GM23248 (cell line): ENCODE results near the gene OGFRL1. TPM values are rescaled to one million over a fixed set of nuclear protein-coding genes. Genes with fewer than 3 reads are reported as not detected.

Source experiments
- DNase-seq: peaks from one replicate; pipeline ENCODE4 v3.0.0-alpha.2; 2015
- H2AFZ ChIP-seq: fragments of 200-600 bp; sonication (generic); 2 replicates; pipeline ENCODE4 v1.6.1; 2016; ENCODE audit warnings: antibody characterized with exemption
- H3F3A ChIP-seq: fragments of 200-600 bp; sonication (generic); 2 replicates; pipeline ENCODE4 v1.6.1; 2016; ENCODE audit warnings: mild to moderate bottlenecking, antibody characterized with exemption, mixed run types; ENCODE audit not compliant: insufficient read depth
- H3K27ac ChIP-seq: fragments of 200-600 bp; sonication (generic); 2 replicates; pipeline ENCODE4 v1.5.1; 2016; ENCODE audit warnings: mild to moderate bottlenecking
- H3K27me3 ChIP-seq: fragments of 200-600 bp; sonication (generic); replicated peaks from 2 replicates; pipeline ENCODE4 v1.6.1; 2016; ENCODE audit warnings: mild to moderate bottlenecking; ENCODE audit not compliant: insufficient read depth
- H3K36me3 ChIP-seq: fragments of 200-600 bp; sonication (generic); 2 replicates; pipeline ENCODE4 v1.6.1; 2016; ENCODE audit warnings: low read depth, mild to moderate bottlenecking
- H3K4me1 ChIP-seq: fragments of 200-600 bp; sonication (generic); 2 replicates; pipeline ENCODE4 v1.6.1; 2016; ENCODE audit warnings: mild to moderate bottlenecking; ENCODE audit not compliant: insufficient read depth
- H3K4me2 ChIP-seq: fragments of 200-600 bp; sonication (generic); one replicate; pipeline ENCODE4 v1.6.1; 2016; ENCODE audit warnings: mild to moderate bottlenecking; ENCODE audit not compliant: unreplicated experiment
- H3K4me3 ChIP-seq: fragments of 200-600 bp; sonication (generic); 2 replicates; pipeline ENCODE4 v1.5.1; 2016; ENCODE audit warnings: mild to moderate bottlenecking
- H3K79me2 ChIP-seq: fragments of 200-600 bp; sonication (generic); 2 replicates; pipeline ENCODE4 v1.6.1; 2016; ENCODE audit warnings: mild to moderate bottlenecking; ENCODE audit not compliant: insufficient read depth
- H3K9ac ChIP-seq: fragments of 200-600 bp; sonication (generic); 2 replicates; pipeline ENCODE4 v1.6.1; 2016; ENCODE audit warnings: mild to moderate bottlenecking
- H3K9me2 ChIP-seq: fragments of 200-600 bp; sonication (generic); 2 replicates; pipeline ENCODE4 v1.6.1; 2016; ENCODE audit warnings: mixed run types, mild to moderate bottlenecking, moderate library complexity; ENCODE audit not compliant: insufficient read depth
- H3K9me3 ChIP-seq: fragments of 200-600 bp; sonication (generic); one replicate; pipeline ENCODE4 v1.6.1; 2017; ENCODE audit warnings: low read depth
- H4K20me1 ChIP-seq: fragments of 200-600 bp; sonication (generic); 2 replicates; pipeline ENCODE4 v1.6.0; 2016; ENCODE audit not compliant: insufficient read depth
- EZH2 ChIP-seq: fragments of 200-600 bp; sonication (generic); IDR thresholded peaks from 2 replicates; pipeline ENCODE4 v1.6.1; 2018; ENCODE audit warnings: antibody characterized with exemption, mild to moderate bottlenecking; ENCODE audit not compliant: insufficient read depth, poor library complexity, severe bottlenecking
- EZH2phosphoT487 ChIP-seq: fragments of 200-600 bp; sonication (generic); IDR thresholded peaks from 2 replicates; pipeline ENCODE4 v1.6.1; 2018; ENCODE audit warnings: antibody characterized with exemption, moderate library complexity, mild to moderate bottlenecking, low read depth; ENCODE audit not compliant: insufficient read depth
- WGBS, 2 experiments: methylation state at CpG; one replicate each; pipeline ENCODE4 v1.1.6; 2015 to 2017; ENCODE audit warnings: low lambda C conversion rate in 2 of 2, low coverage in 1 of 2; ENCODE audit errors: missing lambda C conversion rate in 2 of 2; 5-methylcytosine and 5-hydroxymethylcytosine counted together
- in situ Hi-C: fragments of 300-500 bp; cut with MboI; formaldehyde crosslinking; loops from 2 replicates; pipeline ENCODE4 v1.15.0; 2020
- polyA plus RNA-seq: library from polyadenylated mRNA; unstranded; fragments of >200 nt; fragmentation: Nextera tagmentation; extraction: Ambion mirVana; gene quantifications from 2 replicates; pipeline ENCODE4 v1.2.1, GENCODE V29; 2016
- total RNA-seq: library from RNA; depleted of rRNA; stranded (reverse); fragments of >200 nt; shearing (Covaris generic); gene quantifications from 2 replicates; pipeline ENCODE4 v1.2.3, GENCODE V29; 2014

The OGFRL1 gene
- total and polyA plus RNA-seq, 2 experiments from 2014 or later, result 8.5 to 19.9 TPM

DNA sequence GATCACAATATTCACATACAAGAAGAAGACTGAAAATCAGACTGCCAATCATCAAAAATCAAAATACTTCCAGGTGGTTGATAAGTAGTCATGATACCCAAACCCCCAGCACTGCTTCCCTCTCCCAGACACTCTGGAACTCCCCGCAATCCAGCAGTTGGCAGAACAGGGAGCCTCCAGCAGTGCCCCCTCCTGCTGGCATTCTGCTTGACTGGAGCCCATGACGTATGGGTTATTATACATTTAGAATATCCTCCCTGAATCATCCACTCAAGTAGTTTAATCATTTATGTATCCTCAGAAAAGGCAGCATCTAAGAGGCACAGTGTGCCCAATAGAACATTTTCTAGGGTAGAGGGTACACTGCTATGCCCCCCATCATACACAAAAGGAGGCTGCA is 9.3 kb upstream of the OGFRL1 start:
- no peaks in the 10 kb centered on the region for H3K36me3 ChIP-seq
- no peak overlapping the region for H2AFZ ChIP-seq
- TF ChIP-seq EZH2phosphoT487 (no peak), EZH2 (no peak)
- no peaks in the 10 kb centered on the region for H3K9me2 ChIP-seq
- no peaks in the 10 kb centered on the region for H3K4me1 ChIP-seq
- no peaks in the 10 kb centered on the region for H3K79me2 ChIP-seq
- no peak overlapping the region for H3K4me2 ChIP-seq
- H3K27me3 ChIP-seq, result no peaks in the 10 kb centered on the region
- no peak overlapping the region for H3K9ac ChIP-seq
- no peak overlapping the region for H3K4me3 ChIP-seq
- H3F3A ChIP-seq, result no peaks in the 10 kb centered on the region
- DNase-seq, result no peak
- no peak overlapping the region for H3K27ac ChIP-seq
- no peaks in the 10 kb centered on the region for H3K9me3 ChIP-seq
- in situ Hi-C loops, result no loop called here
- 97 to 98% methylated on average over 2 of the region's 2 CpGs for WGBS, 2 experiments
- H4K20me1 ChIP-seq, result no peaks in the 10 kb centered on the region

GRCh38 chr6:71279740-71280139 is 8.9 kb upstream of the OGFRL1 start:
- Histone ChIP-seq H3K4me1 (no peaks in the 10 kb centered on the region), H3K9ac (no peak overlapping the region), H3K36me3 (no peaks in the 10 kb centered on the region), H3K27me3 (no peaks in the 10 kb centered on the region), H3K9me2 (no peaks in the 10 kb centered on the region), H4K20me1 (no peaks in the 10 kb centered on the region), H3K4me3 (no peak overlapping the region), H3F3A (no peaks in the 10 kb centered on the region), H2AFZ (no peak overlapping the region), H3K4me2 (no peak overlapping the region), H3K27ac (no peak overlapping the region), H3K79me2 (no peaks in the 10 kb centered on the region), H3K9me3 (no peaks in the 10 kb centered on the region)
- TF ChIP-seq EZH2 (no peak), EZH2phosphoT487 (no peak)
- in situ Hi-C loops, result no loop called here
- 39% methylated on average over 4 of the region's 4 CpGs for WGBS, 2 experiments
- no peak for DNase-seq

GRCh38 chr6:71280701-71281100 is 7.9 kb upstream of the OGFRL1 start:
- no peak for DNase-seq
- TF ChIP-seq EZH2 (no peak), EZH2phosphoT487 (no peak)
- Histone ChIP-seq H3K79me2 (no peaks in the 10 kb centered on the region), H3K9ac (no peak overlapping the region), H3K4me2 (no peak overlapping the region), H3K27me3 (no peaks in the 10 kb centered on the region), H3K27ac (no peak overlapping the region), H3K9me2 (no peaks in the 10 kb centered on the region), H3K9me3 (no peaks in the 10 kb centered on the region), H2AFZ (no peak overlapping the region), H3K4me1 (no peaks in the 10 kb centered on the region), H3K4me3 (no peak overlapping the region), H3K36me3 (no peaks in the 10 kb centered on the region), H3F3A (no peaks in the 10 kb centered on the region), H4K20me1 (no peaks in the 10 kb centered on the region)
- WGBS, 2 experiments, result 79 to 84% methylated on average over 2 of the region's 2 CpGs
- in situ Hi-C loops, result no loop called here

DNA sequence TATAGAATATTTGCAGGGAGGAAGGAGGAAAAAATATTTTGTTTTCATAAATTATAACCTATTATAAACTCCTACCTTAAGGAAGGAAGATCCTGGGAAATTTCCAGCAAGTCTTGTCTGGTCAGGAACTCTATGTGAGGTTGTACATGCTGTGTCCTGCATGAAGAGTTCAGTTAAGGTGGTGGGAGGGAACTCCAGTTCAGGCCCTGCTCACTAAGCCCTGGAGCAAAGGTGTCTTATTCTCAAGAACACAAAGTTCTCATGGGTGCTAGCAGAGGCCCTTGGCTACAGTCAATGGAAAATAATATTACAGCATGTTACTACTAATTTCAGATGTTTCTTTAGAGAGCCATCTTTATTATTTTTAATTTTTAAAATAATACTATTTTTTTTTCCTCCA is 3.8 kb upstream of the OGFRL1 start:
- Histone ChIP-seq H3K4me3 (no peak overlapping the region), H3K36me3 (no peaks in the 10 kb centered on the region), H3K9me3 (no peaks in the 10 kb centered on the region), H3K4me1 (peaks cover 18% of the 10 kb centered on the region), H3K79me2 (peaks cover 4% of the 10 kb centered on the region), H2AFZ (no peak overlapping the region), H3K9me2 (no peaks in the 10 kb centered on the region), H3K27me3 (no peaks in the 10 kb centered on the region), H3K4me2 (no peak overlapping the region), H4K20me1 (no peaks in the 10 kb centered on the region), H3K9ac (no peak overlapping the region), H3K27ac (no peak overlapping the region), H3F3A (peaks cover 9% of the 10 kb centered on the region; the same call in 1 of the 2 replicates)
- no peak for DNase-seq
- TF ChIP-seq EZH2 (no peak), EZH2phosphoT487 (no peak)
- in situ Hi-C loops, result no loop called here

GRCh38 chr6:71287038-71287437 is 1.6 kb upstream of the OGFRL1 start:
- Histone ChIP-seq H3K9me3 (no peaks in the 10 kb centered on the region), H4K20me1 (no peaks in the 10 kb centered on the region), H3K9me2 (no peaks in the 10 kb centered on the region), H3K4me2 (peak overlapping the region; percentile 80), H3K27ac (peak overlapping the region; percentile 54), H3K9ac (no peak overlapping the region), H2AFZ (peak overlapping the region; percentile 97), H3K79me2 (peaks cover 27% of the 10 kb centered on the region), H3K4me3 (peak overlapping the region; percentile 9), H3K27me3 (no peaks in the 10 kb centered on the region), H3K4me1 (peaks cover 31% of the 10 kb centered on the region), H3K36me3 (no peaks in the 10 kb centered on the region), H3F3A (peaks cover 9% of the 10 kb centered on the region; the same call in 1 of the 2 replicates)
- TF ChIP-seq EZH2phosphoT487 (no peak), EZH2 (no peak)
- in situ Hi-C loops, result no loop called here
- DNase-seq, result peak; percentile 63
- 35 to 37% methylated on average over 7 of the region's 7 CpGs for WGBS, 2 experiments
